DOHH2 (cell line): ENCODE measurements around the gene ARID3A.

Experiments used
- H3F3A ChIP-seq: fragments of 200-600 bp; sonication (generic), shearing (Covaris generic); 2 replicates; pipeline ENCODE4 v1.6.0; 2016; ENCODE audit warnings: antibody characterized with exemption, mild to moderate bottlenecking; ENCODE audit not compliant: control insufficient read depth, insufficient read depth
- H3K27ac ChIP-seq: fragments of 200-600 bp; sonication (generic); 2 replicates; pipeline ENCODE4 v1.5.1; 2014; ENCODE audit warnings: low read depth, mild to moderate bottlenecking, low read length, moderate library complexity
- H3K27me3 ChIP-seq: fragments of 200-600 bp; sonication (generic); 2 replicates; pipeline ENCODE4 v1.6.1; 2014; ENCODE audit warnings: mild to moderate bottlenecking, low read length, mixed read lengths; ENCODE audit not compliant: control insufficient read depth
- H3K36me3 ChIP-seq: fragments of 200-600 bp; sonication (generic); 2 replicates; pipeline ENCODE4 v1.6.1; 2014; ENCODE audit warnings: mild to moderate bottlenecking, low read length, moderate library complexity, mixed read lengths; ENCODE audit not compliant: control insufficient read depth
- H3K4me1 ChIP-seq: fragments of 200-600 bp; sonication (generic); 2 replicates; pipeline ENCODE4 v1.6.1; 2014; ENCODE audit warnings: mild to moderate bottlenecking, low read length, mixed read lengths; ENCODE audit not compliant: control insufficient read depth
- H3K4me2 ChIP-seq: fragments of 200-600 bp; sonication (generic); 2 replicates; pipeline ENCODE4 v1.6.0; 2014; ENCODE audit warnings: mild to moderate bottlenecking, low read length, moderate library complexity
- H3K4me3 ChIP-seq: fragments of 200-600 bp; sonication (generic); 2 replicates; pipeline ENCODE4 v1.5.1; 2014; ENCODE audit warnings: mild to moderate bottlenecking, low read length, mixed read lengths
- H3K79me2 ChIP-seq: fragments of 200-600 bp; sonication (generic); 2 replicates; pipeline ENCODE4 v1.6.1; 2014; ENCODE audit warnings: mild to moderate bottlenecking, low read length, mixed read lengths; ENCODE audit not compliant: control insufficient read depth
- H3K9me2 ChIP-seq: fragments of 200-600 bp; sonication (generic); replicated peaks from 2 replicates; pipeline ENCODE4 v1.6.1; 2014; ENCODE audit warnings: mild to moderate bottlenecking, low read length, mixed read lengths; ENCODE audit not compliant: control insufficient read depth
- H3K9me3 ChIP-seq: fragments of 200-600 bp; sonication (generic); 2 replicates; pipeline ENCODE4 v1.6.1; 2014; ENCODE audit warnings: antibody characterized with exemption, low read length, mixed read lengths; ENCODE audit not compliant: control insufficient read depth, insufficient read depth
- H4K20me1 ChIP-seq: fragments of 200-600 bp; sonication (generic); 2 replicates; pipeline ENCODE4 v1.6.0; 2014; ENCODE audit warnings: low read depth, mild to moderate bottlenecking, antibody characterized with exemption, low read length, moderate library complexity; ENCODE audit not compliant: control insufficient read depth, insufficient read depth
- CTCF ChIP-seq: fragments of 200-600 bp; sonication (generic); IDR thresholded peaks from one replicate; pipeline ENCODE4 v1.5.1; 2014; ENCODE audit warnings: antibody characterized with exemption, mild to moderate bottlenecking, low read depth, low read length; ENCODE audit not compliant: poor library complexity, severe bottlenecking
- EZH2phosphoT487 ChIP-seq: fragments of 200-600 bp; sonication (generic); IDR thresholded peaks from 2 replicates; pipeline ENCODE4 v1.6.1; 2017; ENCODE audit warnings: borderline replicate concordance, mild to moderate bottlenecking, antibody characterized with exemption, low read length, moderate library complexity, mixed read lengths

The ARID3A gene

GRCh38 chr19:995051-995827 is 69.4 kb downstream of the ARID3A start:
- no peaks in the 10 kb centered on the region for H3K9me2 ChIP-seq
- TF ChIP-seq EZH2phosphoT487 (no peak), CTCF (no peak)
- H4K20me1 ChIP-seq = no peaks in the 10 kb centered on the region
- peaks cover 26% of the 10 kb centered on the region for H3K36me3 ChIP-seq
- peaks cover 4% of the 10 kb centered on the region; the same call in 1 of the 2 replicates for H3K9me3 ChIP-seq
- no peak overlapping the region for H3K27ac ChIP-seq
- no peak overlapping the region for H3K4me3 ChIP-seq
- peaks cover 5% of the 10 kb centered on the region for H3K4me1 ChIP-seq
- H3K4me2 ChIP-seq = no peak overlapping the region
- H3K27me3 ChIP-seq = peaks cover 34% of the 10 kb centered on the region
- H3F3A ChIP-seq = peaks cover 3% of the 10 kb centered on the region; the same call in 1 of the 2 replicates
- H3K79me2 ChIP-seq = no peaks in the 10 kb centered on the region

GRCh38 chr19:996051-996838 is 70.4 kb downstream of the ARID3A start:
- Histone ChIP-seq H3K36me3 (peaks cover 16% of the 10 kb centered on the region), H3K9me3 (no peaks in the 10 kb centered on the region), H3K4me2 (no peak overlapping the region), H3K4me3 (no peak overlapping the region), H3K79me2 (no peaks in the 10 kb centered on the region), H3F3A (0 out of 2 replicates have a peak, but pooled peaks cover 3% of the 10 kb centered on the region), H3K27ac (no peak overlapping the region), H3K4me1 (peaks cover 6% of the 10 kb centered on the region), H3K9me2 (no peaks in the 10 kb centered on the region), H3K27me3 (peaks cover 40% of the 10 kb centered on the region), H4K20me1 (no peaks in the 10 kb centered on the region)
- TF ChIP-seq EZH2phosphoT487 (no peak), CTCF (no peak)

- H4K20me1 ChIP-seq = no peaks in the 10 kb centered on the region
- TF ChIP-seq EZH2phosphoT487 = no peak
- no peak for TF ChIP-seq CTCF
- peaks cover 44% of the 10 kb centered on the region for H3K27me3 ChIP-seq
- 0 out of 2 replicates have a peak, but pooled peaks cover 3% of the 10 kb centered on the region for H3F3A ChIP-seq
- no peak overlapping the region for H3K27ac ChIP-seq
- no peaks in the 10 kb centered on the region for H3K9me2 ChIP-seq
- no peaks in the 10 kb centered on the region for H3K79me2 ChIP-seq
- no peaks in the 10 kb centered on the region for H3K9me3 ChIP-seq
- peaks cover 10% of the 10 kb centered on the region for H3K4me1 ChIP-seq
- peaks cover 4% of the 10 kb centered on the region; the same call in 1 of the 2 replicates for H3K36me3 ChIP-seq
- no peak overlapping the region for H3K4me3 ChIP-seq
- H3K4me2 ChIP-seq = no peak overlapping the region
Measured at GRCh38 chr19:998064-998463, 72.2 kb downstream of the ARID3A start.
